GM23338 (cell line): Measurements from ENCODE around the gene KCNMA1. TPM values are rescaled to one million over a fixed set of nuclear protein-coding genes. Genes with fewer than 3 reads are reported as not detected.

Experiments used
- ATAC-seq: fragments of 200-7000 bp; cut with Tn5 transposase; 3 replicates; pipeline ENCODE4 v1.9.1; 2020
- DNase-seq: peaks from one replicate; pipeline ENCODE4 v3.0.0-alpha.2; 2015; ENCODE audit warnings: low spot score
- H2AFZ ChIP-seq: fragments of 200-600 bp; sonication (generic); 2 replicates; pipeline ENCODE4 v1.8.0; 2016; ENCODE audit warnings: antibody characterized with exemption, mild to moderate bottlenecking, moderate library complexity
- H3F3A ChIP-seq: fragments of 200-600 bp; sonication (generic); replicated peaks from 2 replicates; pipeline ENCODE4 v1.8.0; 2017; ENCODE audit warnings: antibody characterized with exemption, mixed run types, low read depth
- H3K27ac ChIP-seq: fragments of 200-600 bp; sonication (generic); 2 replicates; pipeline ENCODE4 v1.6.1; 2016; ENCODE audit warnings: low read depth
- H3K27me3 ChIP-seq: fragments of 200-600 bp; sonication (generic); 2 replicates; pipeline ENCODE4 v1.8.0; 2016; ENCODE audit warnings: mild to moderate bottlenecking, mixed run types, moderate library complexity; ENCODE audit not compliant: insufficient read depth
- H3K36me3 ChIP-seq: fragments of 200-600 bp; sonication (generic); 2 replicates; pipeline ENCODE4 v1.8.0; 2016; ENCODE audit warnings: mild to moderate bottlenecking; ENCODE audit not compliant: insufficient read depth
- H3K4me1 ChIP-seq: fragments of 200-600 bp; sonication (generic); 2 replicates; pipeline ENCODE4 v1.8.0; 2016; ENCODE audit warnings: mild to moderate bottlenecking, moderate library complexity; ENCODE audit not compliant: insufficient read depth
- H3K4me2 ChIP-seq: fragments of 200-600 bp; sonication (generic); 2 replicates; pipeline ENCODE4 v1.7.1; 2017; ENCODE audit warnings: mixed run types
- H3K4me3 ChIP-seq: fragments of 200-600 bp; sonication (generic); 2 replicates; pipeline ENCODE4 v1.6.1; 2016; ENCODE audit warnings: mixed run types
- H3K79me2 ChIP-seq: fragments of 200-600 bp; sonication (generic); replicated peaks from 2 replicates; pipeline ENCODE4 v1.8.0; 2017; ENCODE audit warnings: mild to moderate bottlenecking; ENCODE audit not compliant: insufficient read depth
- H3K9me2 ChIP-seq: fragments of 200-600 bp; sonication (generic); 2 replicates; pipeline ENCODE4 v1.8.0; 2017; ENCODE audit not compliant: insufficient read depth
- H4K20me1 ChIP-seq: fragments of 200-600 bp; sonication (generic); replicated peaks from 2 replicates; pipeline ENCODE4 v1.8.0; 2017; ENCODE audit warnings: mild to moderate bottlenecking; ENCODE audit not compliant: insufficient read depth
- H3K27ac Mint-ChIP-seq: 2 replicates; pipeline ENCODE4 v1.8.0; 2020; ENCODE audit warnings: inconsistent platforms, mild to moderate bottlenecking, moderate library complexity, mixed read lengths
- H3K27me3 Mint-ChIP-seq: 3 replicates; pipeline ENCODE4 v1.8.0; 2022; ENCODE audit warnings: low read depth, mild to moderate bottlenecking, moderate library complexity, mixed read lengths, inconsistent platforms; ENCODE audit not compliant: insufficient read depth, poor library complexity
- H3K36me3 Mint-ChIP-seq: 3 replicates; pipeline ENCODE4 v1.8.0; 2021; ENCODE audit warnings: low read depth, mild to moderate bottlenecking, inconsistent platforms, moderate library complexity, mixed read lengths
- H3K4me1 Mint-ChIP-seq: 3 replicates; pipeline ENCODE4 v1.8.0; 2020; ENCODE audit warnings: mild to moderate bottlenecking, inconsistent platforms, mixed read lengths
- H3K4me3 Mint-ChIP-seq: 3 replicates; pipeline ENCODE4 v1.8.0; 2021; ENCODE audit warnings: moderate library complexity, mild to moderate bottlenecking, inconsistent platforms, mixed read lengths
- H3K9me3 Mint-ChIP-seq: 3 replicates; pipeline ENCODE4 v1.8.0; 2020; ENCODE audit warnings: moderate library complexity, mild to moderate bottlenecking, inconsistent platforms, mixed read lengths
- CREB1 ChIP-seq: fragments of 250-450 bp; sonication (Bioruptor Pico); IDR thresholded peaks from 2 replicates; pipeline ENCODE4 v1.5.0; 2020; ENCODE audit warnings: low read depth, mild to moderate bottlenecking, moderate library complexity
- EZH2 ChIP-seq: fragments of 200-600 bp; sonication (generic); IDR thresholded peaks from one replicate; pipeline ENCODE4 v1.8.0; 2017; ENCODE audit warnings: antibody characterized with exemption, mild to moderate bottlenecking, low read depth; ENCODE audit not compliant: unreplicated experiment
- EZH2phosphoT487 ChIP-seq: fragments of 200-600 bp; sonication (generic); IDR thresholded peaks from one replicate; pipeline ENCODE4 v1.8.1; 2018; ENCODE audit warnings: antibody characterized with exemption; ENCODE audit not compliant: unreplicated experiment
- JUNB ChIP-seq: IDR thresholded peaks from one replicate; pipeline ENCODE4 v1.6.1; 2016; ENCODE audit warnings: antibody characterized with exemption; ENCODE audit not compliant: unreplicated experiment
- NANOG ChIP-seq: IDR thresholded peaks from 2 replicates; pipeline ENCODE4 v1.6.1; 2016; ENCODE audit warnings: antibody characterized with exemption, borderline replicate concordance
- POLR2AphosphoS5 ChIP-seq: IDR thresholded peaks from 2 replicates; pipeline ENCODE4 v1.6.1; 2016; ENCODE audit warnings: antibody characterized with exemption, low read depth
- STAT1 ChIP-seq: IDR thresholded peaks from one replicate; pipeline ENCODE4 v1.6.1; 2016; ENCODE audit warnings: antibody characterized with exemption; ENCODE audit not compliant: unreplicated experiment
- ZNF114 ChIP-seq: fragments of 250-450 bp; sonication (Bioruptor Pico); IDR thresholded peaks from 2 replicates; pipeline ENCODE4 v1.5.0; 2020; ENCODE audit warnings: mild to moderate bottlenecking, moderate library complexity
- ZNF331 ChIP-seq: fragments of 250-450 bp; sonication (Bioruptor Pico); IDR thresholded peaks from 2 replicates; pipeline ENCODE4 v1.5.0; 2020; ENCODE audit warnings: low read depth, mild to moderate bottlenecking, moderate library complexity
- polyA plus RNA-seq: library from polyadenylated mRNA; unstranded; fragments of >200 nt; fragmentation: Nextera tagmentation; extraction: Ambion mirVana; gene quantifications from 2 replicates; pipeline ENCODE4 v1.2.1, GENCODE V29; 2016
- total RNA-seq: library from RNA; depleted of rRNA; stranded (reverse); fragments of >200 nt; shearing (Covaris generic); gene quantifications from 2 replicates; pipeline ENCODE4 v1.2.3, GENCODE V29; 2014
- TF ChIP-seq, protein P1 (sequence below), 2 experiments: fragments of 200-600 bp in 1 of 2; sonication (generic) in 1 of 2; conservative IDR thresholded peaks; 2 replicates each; pipeline versions ENCODE4 v1.5.1 to v1.6.1; 2016 to 2017; ENCODE audit warnings: antibody characterized with exemption in 2 of 2, low read depth in 2 of 2, mild to moderate bottlenecking in 2 of 2, moderate library complexity in 1 of 2
- TF ChIP-seq, protein P2 (sequence below): IDR thresholded peaks from 2 replicates; pipeline ENCODE4 v1.6.1; 2016; ENCODE audit warnings: antibody characterized with exemption
- TF ChIP-seq, protein P3 (sequence below): IDR thresholded peaks from one replicate; pipeline ENCODE4 v1.6.1; 2018; ENCODE audit warnings: antibody characterized with exemption; ENCODE audit not compliant: unreplicated experiment
- TF ChIP-seq, protein P4 (sequence below): fragments of 250-450 bp; sonication (Bioruptor Pico); IDR thresholded peaks from 2 replicates; pipeline ENCODE4 v1.5.0; 2020; ENCODE audit warnings: mild to moderate bottlenecking, moderate library complexity

Gene KCNMA1
- total and polyA plus RNA-seq, 2 experiments from 2014 or later: 8.2 to 9.0 TPM

DNA sequence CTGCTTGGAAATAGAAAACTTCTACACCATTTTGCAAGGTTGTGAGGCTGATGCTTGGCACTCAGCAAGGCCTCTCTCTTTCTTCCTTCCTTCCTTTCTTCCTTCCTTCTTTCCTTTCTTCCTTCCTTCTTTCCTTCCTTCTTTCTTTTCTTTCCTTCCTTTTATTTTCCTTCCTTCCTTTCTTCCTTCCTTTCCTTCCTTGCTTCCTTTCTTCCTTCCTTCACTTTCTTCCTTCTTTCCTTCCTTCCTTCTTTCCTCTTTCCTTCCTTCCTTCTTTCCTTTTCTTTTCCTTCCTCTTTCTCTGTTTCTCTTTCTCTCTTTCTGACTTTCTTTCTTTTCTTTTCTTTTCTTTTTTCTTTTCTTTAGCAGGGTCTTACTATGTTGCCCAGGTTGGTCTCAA lies 460.4 kb downstream of the KCNMA1 start:
- Histone ChIP-seq H3K36me3 (no peaks in the 10 kb centered on the region), H3K4me3 (no peak overlapping the region), H3F3A (no peaks in the 10 kb centered on the region), H3K27me3 (no peaks in the 10 kb centered on the region), H3K9me2 (no peaks in the 10 kb centered on the region), H3K79me2 (no peaks in the 10 kb centered on the region), H4K20me1 (no peaks in the 10 kb centered on the region), H3K4me1 (no peaks in the 10 kb centered on the region), H3K27ac (no peak overlapping the region), H2AFZ (no peak overlapping the region), H3K4me2 (no peak overlapping the region)
- no peak for DNase-seq
- no peaks in the 10 kb centered on the region for H3K36me3 Mint-ChIP-seq
- no peak for ATAC-seq
- peaks cover 16% of the 10 kb centered on the region for H3K4me1 Mint-ChIP-seq
- no peak overlapping the region for H3K27ac Mint-ChIP-seq
- no peaks in the 10 kb centered on the region for H3K9me3 Mint-ChIP-seq
- H3K27me3 Mint-ChIP-seq: peaks cover 7% of the 10 kb centered on the region
- H3K4me3 Mint-ChIP-seq: no peak overlapping the region
- TF ChIP-seq, protein P1, sequence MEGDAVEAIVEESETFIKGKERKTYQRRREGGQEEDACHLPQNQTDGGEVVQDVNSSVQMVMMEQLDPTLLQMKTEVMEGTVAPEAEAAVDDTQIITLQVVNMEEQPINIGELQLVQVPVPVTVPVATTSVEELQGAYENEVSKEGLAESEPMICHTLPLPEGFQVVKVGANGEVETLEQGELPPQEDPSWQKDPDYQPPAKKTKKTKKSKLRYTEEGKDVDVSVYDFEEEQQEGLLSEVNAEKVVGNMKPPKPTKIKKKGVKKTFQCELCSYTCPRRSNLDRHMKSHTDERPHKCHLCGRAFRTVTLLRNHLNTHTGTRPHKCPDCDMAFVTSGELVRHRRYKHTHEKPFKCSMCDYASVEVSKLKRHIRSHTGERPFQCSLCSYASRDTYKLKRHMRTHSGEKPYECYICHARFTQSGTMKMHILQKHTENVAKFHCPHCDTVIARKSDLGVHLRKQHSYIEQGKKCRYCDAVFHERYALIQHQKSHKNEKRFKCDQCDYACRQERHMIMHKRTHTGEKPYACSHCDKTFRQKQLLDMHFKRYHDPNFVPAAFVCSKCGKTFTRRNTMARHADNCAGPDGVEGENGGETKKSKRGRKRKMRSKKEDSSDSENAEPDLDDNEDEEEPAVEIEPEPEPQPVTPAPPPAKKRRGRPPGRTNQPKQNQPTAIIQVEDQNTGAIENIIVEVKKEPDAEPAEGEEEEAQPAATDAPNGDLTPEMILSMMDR (conservative IDR thresholded peaks at IDR 0.05; ENCODE audit: low read depth in 2 of 2): no peak
- TF ChIP-seq EZH2phosphoT487: no peak
- no peak for TF ChIP-seq ZNF114 (CRISPR knock-in tag)
- TF ChIP-seq, protein P2, sequence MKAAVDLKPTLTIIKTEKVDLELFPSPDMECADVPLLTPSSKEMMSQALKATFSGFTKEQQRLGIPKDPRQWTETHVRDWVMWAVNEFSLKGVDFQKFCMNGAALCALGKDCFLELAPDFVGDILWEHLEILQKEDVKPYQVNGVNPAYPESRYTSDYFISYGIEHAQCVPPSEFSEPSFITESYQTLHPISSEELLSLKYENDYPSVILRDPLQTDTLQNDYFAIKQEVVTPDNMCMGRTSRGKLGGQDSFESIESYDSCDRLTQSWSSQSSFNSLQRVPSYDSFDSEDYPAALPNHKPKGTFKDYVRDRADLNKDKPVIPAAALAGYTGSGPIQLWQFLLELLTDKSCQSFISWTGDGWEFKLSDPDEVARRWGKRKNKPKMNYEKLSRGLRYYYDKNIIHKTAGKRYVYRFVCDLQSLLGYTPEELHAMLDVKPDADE: no peak
- TF ChIP-seq, protein P3, sequence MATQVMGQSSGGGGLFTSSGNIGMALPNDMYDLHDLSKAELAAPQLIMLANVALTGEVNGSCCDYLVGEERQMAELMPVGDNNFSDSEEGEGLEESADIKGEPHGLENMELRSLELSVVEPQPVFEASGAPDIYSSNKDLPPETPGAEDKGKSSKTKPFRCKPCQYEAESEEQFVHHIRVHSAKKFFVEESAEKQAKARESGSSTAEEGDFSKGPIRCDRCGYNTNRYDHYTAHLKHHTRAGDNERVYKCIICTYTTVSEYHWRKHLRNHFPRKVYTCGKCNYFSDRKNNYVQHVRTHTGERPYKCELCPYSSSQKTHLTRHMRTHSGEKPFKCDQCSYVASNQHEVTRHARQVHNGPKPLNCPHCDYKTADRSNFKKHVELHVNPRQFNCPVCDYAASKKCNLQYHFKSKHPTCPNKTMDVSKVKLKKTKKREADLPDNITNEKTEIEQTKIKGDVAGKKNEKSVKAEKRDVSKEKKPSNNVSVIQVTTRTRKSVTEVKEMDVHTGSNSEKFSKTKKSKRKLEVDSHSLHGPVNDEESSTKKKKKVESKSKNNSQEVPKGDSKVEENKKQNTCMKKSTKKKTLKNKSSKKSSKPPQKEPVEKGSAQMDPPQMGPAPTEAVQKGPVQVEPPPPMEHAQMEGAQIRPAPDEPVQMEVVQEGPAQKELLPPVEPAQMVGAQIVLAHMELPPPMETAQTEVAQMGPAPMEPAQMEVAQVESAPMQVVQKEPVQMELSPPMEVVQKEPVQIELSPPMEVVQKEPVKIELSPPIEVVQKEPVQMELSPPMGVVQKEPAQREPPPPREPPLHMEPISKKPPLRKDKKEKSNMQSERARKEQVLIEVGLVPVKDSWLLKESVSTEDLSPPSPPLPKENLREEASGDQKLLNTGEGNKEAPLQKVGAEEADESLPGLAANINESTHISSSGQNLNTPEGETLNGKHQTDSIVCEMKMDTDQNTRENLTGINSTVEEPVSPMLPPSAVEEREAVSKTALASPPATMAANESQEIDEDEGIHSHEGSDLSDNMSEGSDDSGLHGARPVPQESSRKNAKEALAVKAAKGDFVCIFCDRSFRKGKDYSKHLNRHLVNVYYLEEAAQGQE: no peak
- TF ChIP-seq, protein P4, sequence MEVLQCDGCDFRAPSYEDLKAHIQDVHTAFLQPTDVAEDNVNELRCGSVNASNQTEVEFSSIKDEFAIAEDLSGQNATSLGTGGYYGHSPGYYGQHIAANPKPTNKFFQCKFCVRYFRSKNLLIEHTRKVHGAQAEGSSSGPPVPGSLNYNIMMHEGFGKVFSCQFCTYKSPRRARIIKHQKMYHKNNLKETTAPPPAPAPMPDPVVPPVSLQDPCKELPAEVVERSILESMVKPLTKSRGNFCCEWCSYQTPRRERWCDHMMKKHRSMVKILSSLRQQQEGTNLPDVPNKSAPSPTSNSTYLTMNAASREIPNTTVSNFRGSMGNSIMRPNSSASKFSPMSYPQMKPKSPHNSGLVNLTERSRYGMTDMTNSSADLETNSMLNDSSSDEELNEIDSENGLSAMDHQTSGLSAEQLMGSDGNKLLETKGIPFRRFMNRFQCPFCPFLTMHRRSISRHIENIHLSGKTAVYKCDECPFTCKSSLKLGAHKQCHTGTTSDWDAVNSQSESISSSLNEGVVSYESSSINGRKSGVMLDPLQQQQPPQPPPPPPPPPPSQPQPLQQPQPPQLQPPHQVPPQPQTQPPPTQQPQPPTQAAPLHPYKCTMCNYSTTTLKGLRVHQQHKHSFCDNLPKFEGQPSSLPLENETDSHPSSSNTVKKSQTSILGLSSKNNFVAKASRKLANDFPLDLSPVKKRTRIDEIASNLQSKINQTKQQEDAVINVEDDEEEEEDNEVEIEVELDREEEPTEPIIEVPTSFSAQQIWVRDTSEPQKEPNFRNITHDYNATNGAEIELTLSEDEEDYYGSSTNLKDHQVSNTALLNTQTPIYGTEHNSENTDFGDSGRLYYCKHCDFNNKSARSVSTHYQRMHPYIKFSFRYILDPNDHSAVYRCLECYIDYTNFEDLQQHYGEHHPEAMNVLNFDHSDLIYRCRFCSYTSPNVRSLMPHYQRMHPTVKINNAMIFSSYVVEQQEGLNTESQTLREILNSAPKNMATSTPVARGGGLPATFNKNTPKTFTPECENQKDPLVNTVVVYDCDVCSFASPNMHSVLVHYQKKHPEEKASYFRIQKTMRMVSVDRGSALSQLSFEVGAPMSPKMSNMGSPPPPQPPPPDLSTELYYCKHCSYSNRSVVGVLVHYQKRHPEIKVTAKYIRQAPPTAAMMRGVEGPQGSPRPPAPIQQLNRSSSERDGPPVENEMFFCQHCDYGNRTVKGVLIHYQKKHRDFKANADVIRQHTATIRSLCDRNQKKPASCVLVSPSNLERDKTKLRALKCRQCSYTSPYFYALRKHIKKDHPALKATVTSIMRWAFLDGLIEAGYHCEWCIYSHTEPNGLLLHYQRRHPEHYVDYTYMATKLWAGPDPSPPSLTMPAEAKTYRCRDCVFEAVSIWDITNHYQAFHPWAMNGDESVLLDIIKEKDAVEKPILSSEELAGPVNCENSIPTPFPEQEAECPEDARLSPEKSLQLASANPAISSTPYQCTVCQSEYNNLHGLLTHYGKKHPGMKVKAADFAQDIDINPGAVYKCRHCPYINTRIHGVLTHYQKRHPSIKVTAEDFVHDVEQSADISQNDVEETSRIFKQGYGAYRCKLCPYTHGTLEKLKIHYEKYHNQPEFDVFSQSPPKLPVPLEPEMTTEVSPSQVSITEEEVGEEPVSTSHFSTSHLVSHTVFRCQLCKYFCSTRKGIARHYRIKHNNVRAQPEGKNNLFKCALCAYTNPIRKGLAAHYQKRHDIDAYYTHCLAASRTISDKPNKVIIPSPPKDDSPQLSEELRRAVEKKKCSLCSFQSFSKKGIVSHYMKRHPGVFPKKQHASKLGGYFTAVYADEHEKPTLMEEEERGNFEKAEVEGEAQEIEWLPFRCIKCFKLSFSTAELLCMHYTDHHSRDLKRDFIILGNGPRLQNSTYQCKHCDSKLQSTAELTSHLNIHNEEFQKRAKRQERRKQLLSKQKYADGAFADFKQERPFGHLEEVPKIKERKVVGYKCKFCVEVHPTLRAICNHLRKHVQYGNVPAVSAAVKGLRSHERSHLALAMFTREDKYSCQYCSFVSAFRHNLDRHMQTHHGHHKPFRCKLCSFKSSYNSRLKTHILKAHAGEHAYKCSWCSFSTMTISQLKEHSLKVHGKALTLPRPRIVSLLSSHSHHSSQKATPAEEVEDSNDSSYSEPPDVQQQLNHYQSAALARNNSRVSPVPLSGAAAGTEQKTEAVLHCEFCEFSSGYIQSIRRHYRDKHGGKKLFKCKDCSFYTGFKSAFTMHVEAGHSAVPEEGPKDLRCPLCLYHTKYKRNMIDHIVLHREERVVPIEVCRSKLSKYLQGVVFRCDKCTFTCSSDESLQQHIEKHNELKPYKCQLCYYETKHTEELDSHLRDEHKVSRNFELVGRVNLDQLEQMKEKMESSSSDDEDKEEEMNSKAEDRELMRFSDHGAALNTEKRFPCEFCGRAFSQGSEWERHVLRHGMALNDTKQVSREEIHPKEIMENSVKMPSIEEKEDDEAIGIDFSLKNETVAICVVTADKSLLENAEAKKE (CRISPR knock-in tag): no peak
- TF ChIP-seq CREB1: no peak
- TF ChIP-seq POLR2AphosphoS5: no peak
- no peak for TF ChIP-seq ZNF331 (CRISPR knock-in tag)
- TF ChIP-seq EZH2: no peak
- TF ChIP-seq JUNB: no peak
- no peak for TF ChIP-seq STAT1
- TF ChIP-seq NANOG: no peak
